VCaP (cell line): ENCODE data around the gene ARHGAP42.
A peak's percentile ranks its signal among the peaks of the same experiment; 100 is the strongest.

ENCODE experiments used
- H3K27ac ChIP-seq: fragments of 450-650 bp; 2 replicates; pipeline ENCODE4 v1.5.1; 2017
- CTCF ChIP-seq: fragments of 450-650 bp; conservative IDR thresholded peaks from 2 replicates; pipeline ENCODE4 v1.5.1; 2017; ENCODE audit warnings: mild to moderate bottlenecking, moderate library complexity

ARHGAP42 gene

GRCh38 chr11:100990931-100991330 is 303.8 kb downstream of the ARHGAP42 start:
- H3K27ac ChIP-seq, result no peak overlapping the region
- TF ChIP-seq CTCF, result no peak

- no peak overlapping the region for H3K27ac ChIP-seq
- TF ChIP-seq CTCF, result no peak
Measured at GRCh38 chr11:100991541-100991940, 304.5 kb downstream of the ARHGAP42 start.

- TF ChIP-seq CTCF, result no peak
- no peak overlapping the region for H3K27ac ChIP-seq
Measured at GRCh38 chr11:100994966-100995365, 307.9 kb downstream of the ARHGAP42 start.

- H3K27ac ChIP-seq, result no peak overlapping the region
- TF ChIP-seq CTCF, result no peak
Measured at GRCh38 chr11:100999756-101000155, 312.7 kb downstream of the ARHGAP42 start.

- peak; percentile 39 for TF ChIP-seq CTCF
- no peak overlapping the region for H3K27ac ChIP-seq
Measured at GRCh38 chr11:101003468-101003867, 316.4 kb downstream of the ARHGAP42 start.

GRCh38 chr11:101008961-101009689 is 322.0 kb downstream of the ARHGAP42 start:
- no peak overlapping the region for H3K27ac ChIP-seq
- TF ChIP-seq CTCF, result no peak

- H3K27ac ChIP-seq, result no peak overlapping the region
- no peak for TF ChIP-seq CTCF
Measured at GRCh38 chr11:101009690-101010055, 322.6 kb downstream of the ARHGAP42 start.
